ENCODE measurements around the gene ARG1. TPM values are rescaled to one million over a fixed set of nuclear protein-coding genes. Genes with fewer than 3 reads are reported as not detected.

Gene ARG1
- total RNA-seq, 1 experiment from 2014 or later: not detected

DNA sequence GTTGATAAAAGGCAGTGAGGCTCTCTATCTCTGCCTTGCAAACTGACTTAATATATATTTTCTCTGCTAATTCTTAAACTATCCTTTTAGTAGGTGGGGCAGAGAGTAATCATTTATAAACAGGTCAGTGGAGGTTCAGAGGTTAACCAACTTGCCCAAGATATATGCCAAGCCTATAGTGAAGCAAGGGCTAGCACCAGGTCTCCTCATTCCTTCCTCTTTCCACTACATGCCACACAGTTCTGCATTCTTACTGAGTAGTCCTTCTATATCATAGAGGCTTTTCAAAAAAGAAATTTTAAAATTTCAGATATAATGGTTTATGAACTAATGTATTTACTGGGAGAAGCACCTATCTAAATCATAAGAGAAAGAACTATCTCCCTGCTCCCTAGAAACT is 8.5 kb downstream of the ARG1 start:
- DNase-seq (ENCODE audit: low read depth): no peak

DNA sequence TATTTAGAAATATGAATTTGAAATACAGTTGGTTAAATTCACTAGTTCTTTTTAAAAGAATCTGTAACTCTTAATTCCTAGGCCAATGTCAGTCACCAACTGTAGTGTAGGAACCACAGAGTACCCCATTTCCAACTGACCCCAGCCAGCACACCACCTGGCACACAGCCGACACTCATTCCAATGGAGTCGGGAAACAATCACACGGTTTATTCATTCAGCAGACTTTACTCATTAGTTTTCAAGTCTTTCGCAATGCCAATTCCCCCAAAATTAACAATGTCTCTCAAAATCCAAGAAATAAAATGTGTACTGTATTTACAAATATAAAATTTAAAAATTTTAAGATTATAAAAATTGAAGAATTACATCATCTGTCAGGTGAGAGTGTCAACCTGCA is 13.5 kb downstream of the ARG1 start:
- DNase-seq (ENCODE audit: low read depth): no peak

DNA sequence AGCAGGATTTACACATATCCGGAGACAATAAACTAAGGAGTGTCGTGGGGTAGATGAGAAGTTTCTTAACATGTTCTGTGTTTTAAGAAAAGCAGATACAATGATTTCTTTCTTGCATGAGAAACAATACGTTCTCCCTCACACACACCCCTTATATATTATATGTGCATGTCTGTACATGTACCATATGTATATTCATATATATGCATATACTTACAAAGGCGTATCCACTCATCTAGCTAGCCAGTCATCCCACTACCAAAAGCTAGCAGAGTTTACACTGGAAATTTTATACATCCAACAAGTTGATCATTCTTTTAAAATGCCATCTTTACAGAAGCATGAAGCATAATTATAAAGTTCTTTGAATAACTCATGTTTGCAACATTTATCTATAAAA is 14.9 kb downstream of the ARG1 start:
- no peak for DNase-seq (ENCODE audit: low read depth)

DNA sequence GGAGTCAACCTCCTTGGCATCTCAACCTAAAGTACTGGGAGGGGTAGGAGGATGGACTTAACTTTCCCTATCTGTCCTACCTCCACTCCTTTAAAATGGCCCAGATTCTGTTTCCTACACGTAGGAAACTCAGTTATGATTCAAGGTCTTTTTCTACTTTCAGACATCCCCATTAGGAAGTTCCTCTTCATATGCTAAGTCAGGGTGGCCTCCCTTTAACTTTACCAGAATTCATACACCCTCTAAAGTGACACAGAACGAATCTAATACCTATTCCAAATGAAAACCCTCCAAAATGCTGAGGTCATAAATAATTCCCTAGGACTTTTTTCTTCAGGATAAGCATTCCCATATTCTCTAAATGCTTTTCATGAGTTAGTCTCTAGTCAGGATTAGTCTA is 15.6 kb downstream of the ARG1 start:
- no peak for DNase-seq (ENCODE audit: low read depth)

DNA sequence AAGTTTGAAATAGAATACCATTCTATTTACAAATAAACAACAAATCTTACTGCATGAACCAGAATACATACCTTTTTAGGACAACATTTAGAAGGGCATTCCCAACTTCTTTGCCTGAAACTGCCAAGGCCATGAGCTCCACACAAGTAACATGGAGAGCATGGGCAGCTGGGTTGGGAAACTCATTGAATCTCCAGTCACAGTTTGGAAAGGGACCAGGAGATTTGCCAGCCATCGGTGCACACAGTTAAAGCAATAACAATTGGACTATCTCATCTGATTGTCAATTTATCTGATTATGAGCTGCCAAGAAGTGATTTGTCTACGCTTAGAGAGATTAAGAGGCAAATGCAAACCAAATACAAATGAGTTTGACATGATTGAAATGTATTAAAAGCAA is 19.9 kb downstream of the ARG1 start:
- no peak for DNase-seq (ENCODE audit: low read depth)

DNA sequence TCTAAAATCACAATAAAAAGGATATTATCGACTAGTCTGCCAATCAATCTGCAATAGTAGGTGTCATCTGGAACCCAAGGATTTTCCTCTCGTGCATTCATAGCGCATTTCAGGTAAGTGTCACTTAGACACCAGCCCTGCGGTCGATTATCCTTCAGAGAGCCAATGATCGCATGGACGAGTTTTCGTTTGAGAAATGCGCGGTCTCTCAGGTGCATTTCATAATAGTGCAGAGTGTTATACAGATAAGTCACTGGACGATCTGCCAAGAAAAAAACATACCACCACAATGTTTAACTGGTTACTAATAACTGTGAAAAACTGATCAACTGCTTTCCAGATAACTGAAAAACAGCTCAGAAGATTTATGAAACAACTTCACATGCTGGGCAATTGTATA is 21.0 kb downstream of the ARG1 start:
- no peak for DNase-seq (ENCODE audit: low read depth)

DNA sequence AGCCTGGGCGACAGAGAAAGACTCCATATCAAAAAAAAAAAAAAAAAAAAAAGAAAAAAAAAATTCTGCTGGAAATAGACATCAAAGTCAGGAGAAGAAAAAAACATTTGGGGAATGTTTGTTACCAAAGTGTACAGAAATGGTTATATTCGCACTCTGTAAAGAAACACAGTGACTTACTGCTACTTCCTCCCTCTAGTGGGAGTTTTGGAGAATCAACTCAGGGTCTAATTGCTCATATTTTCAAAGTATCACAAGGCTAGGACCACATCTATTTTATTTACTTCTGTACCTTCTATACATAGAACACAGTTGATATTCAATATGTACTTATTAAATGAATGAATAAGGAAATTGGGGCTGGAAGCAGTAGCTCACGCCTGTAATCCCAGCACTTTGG is 24.4 kb downstream of the ARG1 start:
- DNase-seq (ENCODE audit: low read depth): peak; percentile 5

DNA sequence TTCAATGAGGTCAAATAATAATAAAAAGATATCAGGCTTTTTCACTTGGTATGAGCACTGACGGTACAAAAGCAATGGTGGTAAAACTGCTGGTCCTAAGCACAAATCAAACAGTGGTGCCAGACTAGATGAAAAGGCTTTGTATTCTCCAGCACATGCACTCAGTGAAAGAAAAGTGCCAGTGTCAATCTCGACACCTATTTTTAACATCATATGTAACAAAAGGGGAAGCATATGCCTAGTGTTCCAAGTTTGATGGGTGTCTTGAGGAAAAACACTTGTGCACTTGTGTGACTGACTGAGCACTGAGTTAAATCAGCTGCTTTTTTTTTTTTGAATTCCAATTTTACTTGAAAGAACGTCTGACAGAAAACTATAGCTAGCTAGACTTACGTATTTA is 27.7 kb downstream of the ARG1 start:
- no peak for DNase-seq (ENCODE audit: low read depth)

DNA sequence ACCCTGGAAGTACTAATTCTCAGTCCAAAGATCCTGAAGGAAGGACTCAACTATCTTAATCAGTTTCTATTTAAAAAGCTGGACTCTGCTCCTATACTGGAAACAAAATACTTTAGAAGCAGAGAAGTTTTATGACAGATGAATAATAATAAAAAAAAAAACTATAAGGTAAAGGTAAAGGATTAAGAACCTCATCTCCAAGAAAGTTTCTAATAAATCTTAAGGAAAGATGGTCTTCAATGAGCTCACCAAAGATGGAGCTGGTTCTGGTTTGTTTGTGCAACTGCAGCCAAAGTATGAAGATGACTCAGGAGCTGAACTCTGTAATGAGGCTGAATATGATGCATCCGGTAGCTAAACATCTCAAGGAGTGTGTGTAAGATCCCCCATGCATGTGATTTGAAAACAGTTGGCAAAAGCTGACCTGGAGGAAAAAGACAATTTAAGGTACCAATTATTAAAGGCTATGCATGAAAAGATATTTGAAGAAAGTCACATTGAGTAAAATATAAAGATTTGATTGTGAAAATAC is 29.8 kb downstream of the ARG1 start:
- DNase-seq (ENCODE audit: low read depth): peak; percentile 86

DNA sequence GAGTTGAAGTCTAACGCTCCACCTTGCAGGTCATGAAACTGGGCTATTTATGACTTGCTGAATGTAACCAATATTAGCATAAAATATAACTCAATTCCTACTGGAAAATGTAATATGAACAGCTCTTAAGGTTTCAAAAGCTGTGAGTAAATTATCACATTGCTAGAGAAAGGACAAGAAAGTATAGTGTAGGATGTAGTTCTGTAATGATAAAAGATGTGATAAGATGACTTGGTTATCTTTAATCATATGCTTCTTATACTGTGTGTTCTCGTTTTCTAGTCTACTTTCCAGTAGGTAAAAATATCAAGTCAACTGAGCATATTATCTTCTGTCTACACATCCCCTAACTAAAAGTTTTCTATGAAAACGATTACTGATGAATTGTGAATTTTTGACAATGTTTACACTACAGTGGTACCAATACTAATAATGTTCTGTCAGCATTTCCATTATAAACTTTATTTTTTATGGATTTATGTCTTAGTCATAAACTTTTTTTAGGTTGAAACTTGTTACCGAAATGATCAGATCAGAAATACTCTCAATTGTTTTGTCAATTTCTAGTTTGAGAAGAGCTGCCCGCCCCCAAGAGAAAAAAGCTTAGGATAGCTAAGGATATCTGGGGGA is 40.4 kb downstream of the ARG1 start:
- DNase-seq (ENCODE audit: low read depth): no peak

DNA sequence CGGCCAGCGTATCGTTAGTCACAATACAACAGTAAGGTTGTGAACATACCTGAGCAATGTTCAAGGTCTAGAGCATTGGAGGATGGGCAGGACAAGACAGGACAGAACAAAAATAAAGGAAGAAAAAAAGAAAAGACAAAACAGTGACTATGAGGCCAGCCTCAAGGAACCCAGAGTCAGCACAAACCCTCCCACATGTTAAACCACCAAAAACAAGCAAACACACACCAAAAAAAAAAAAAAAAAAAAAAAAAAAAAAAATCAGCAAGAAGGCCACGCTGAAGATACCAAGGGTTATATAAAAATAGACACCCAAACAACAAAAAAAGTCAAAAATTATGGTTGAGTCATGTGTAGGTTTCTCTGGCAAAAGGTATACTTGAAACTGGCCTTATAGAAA is 42.2 kb downstream of the ARG1 start:
- no peak for DNase-seq (ENCODE audit: low read depth)

DNA sequence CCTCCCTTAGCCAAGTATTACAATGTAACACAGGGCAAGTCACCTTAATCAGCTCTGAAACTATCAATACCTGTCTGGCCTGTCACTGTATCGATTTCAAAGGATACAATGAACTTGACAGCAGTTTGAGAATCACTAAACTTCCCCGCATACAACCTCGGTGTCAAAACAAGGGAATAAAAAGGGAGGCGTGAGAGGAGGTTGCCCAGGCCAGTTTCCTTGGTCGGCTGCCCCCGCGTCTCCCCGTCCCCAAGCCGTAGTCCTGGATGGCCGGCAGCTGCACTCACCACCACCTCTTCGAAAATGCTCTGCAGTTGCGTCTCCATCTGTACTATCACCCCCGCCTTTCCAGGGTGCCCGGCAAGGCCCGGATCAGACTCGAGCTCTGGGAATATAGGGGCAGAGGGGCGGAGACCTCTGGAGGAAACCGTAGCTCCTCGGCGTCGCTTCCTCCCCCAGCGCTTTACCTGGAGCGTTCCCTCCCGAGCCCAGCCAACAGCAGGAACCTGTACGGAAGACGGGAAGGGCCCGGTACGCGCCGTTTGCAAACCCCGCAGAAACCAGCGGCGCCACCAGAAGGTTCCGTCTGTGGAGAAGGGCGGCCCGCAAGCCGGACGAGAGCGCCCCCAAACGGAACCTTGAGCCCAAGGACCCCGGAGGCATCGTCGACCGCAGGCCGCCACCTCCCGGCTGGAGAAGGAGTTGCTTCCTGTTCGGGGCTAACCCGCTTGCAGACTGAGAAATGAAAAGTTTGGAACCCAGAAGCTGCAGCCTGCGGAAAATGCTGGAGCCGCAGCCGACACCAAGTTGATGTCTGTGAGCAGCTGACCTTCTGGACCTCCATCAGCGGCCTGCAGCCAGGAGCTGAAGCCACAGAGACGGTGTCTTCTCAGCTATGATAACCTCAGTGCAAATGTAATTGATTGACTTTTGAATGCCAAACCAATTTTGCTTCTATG is 55.0 kb downstream of the ARG1 start, which contains the start of gene MED23:
TSS of gene MED23 (minus strand) at position 519 of the 959 bp plus-strand sequence. CDS start at position 326, 193 bp downstream.
- peak; percentile 92 for DNase-seq (ENCODE audit: low read depth)

DNA sequence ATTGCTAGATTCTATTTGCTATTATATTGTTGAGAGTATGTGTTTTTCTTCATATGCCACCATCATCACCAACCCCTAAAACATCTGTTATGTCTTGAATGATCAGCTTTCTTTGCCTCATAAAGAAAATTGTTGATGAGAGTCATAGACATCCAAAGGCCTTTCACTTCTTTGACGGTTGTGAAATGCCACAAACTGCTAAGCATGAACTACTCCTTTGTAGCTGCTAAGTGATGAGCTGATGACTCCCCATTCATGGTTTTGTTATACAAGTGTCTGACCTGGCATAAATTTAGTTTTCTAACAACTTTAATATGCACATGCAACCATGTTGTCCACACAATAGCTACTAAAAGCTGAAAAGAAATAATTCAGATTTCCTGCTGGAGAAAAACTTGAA is 55.7 kb downstream of the ARG1 start:
- DNase-seq (ENCODE audit: low read depth): peak; percentile 22

DNA sequence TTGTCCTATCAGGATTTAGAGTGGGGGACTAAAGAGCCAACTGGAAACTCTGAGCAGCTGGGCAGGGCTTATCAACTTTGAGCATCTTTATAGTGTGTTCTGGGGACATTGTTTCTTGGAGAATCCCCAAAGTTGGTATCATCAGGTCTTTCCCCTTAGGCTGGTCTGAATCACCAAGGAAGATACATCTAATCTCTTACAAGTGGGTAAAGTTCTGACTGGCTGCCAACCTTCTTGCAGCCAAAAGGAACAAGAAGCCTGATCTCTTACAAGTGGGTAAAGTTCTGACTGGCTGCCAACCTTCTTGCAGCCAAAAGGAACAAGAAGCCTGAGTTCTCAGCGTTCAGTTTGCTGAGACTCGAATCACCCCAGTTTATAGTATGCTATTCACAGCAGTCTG is 56.6 kb downstream of the ARG1 start:
- DNase-seq (ENCODE audit: low read depth): peak; percentile 9

DNA sequence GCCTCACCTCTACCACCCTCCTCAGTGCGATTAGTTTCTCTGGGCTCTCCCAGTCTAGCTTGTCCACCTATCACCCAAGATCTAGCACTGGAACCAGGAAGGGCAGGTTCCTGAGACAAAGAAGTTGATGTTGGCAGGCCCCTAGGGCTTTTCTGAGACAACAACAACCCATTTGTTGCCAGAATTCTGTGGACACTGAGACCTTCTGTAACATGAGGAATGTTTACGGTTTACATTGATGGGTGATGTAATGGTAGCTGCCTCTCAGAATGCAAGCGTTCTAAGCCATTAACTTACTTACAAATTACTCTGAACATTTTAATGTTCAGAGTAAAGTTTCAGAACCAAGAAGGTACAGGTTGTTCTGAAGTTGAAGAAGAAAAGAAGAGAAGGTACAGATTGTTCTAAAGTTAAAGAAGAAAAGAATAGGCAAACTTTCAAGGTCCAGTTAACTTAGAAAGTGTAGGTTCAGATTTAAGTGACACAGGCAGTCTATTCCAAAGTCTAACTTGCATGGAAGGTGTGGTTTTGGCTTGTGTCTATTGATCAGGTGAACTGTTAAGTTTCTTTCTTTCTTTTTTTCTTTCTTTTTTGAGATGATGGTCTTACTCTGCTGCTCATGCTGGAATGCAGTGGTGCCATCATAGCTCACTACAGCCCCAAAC is 58.7 kb downstream of the ARG1 start:
- no peak for DNase-seq (ENCODE audit: low read depth)

Other genes with a start within 250 kb of the ARG1 start
- gene MED23, start 55.0 kb downstream of the ARG1 start, total RNA-seq (2014; rRNA removed): 25.7 and 26.9 TPM in 2 replicates
- 0.19 TPM in 1 of 2 replicates, not detected in the other for gene ENPP3, start 64.1 kb downstream of the ARG1 start, total RNA-seq (2014; rRNA removed)
- 0.06 TPM in 1 of 2 replicates, not detected in the other for gene OR2A4, start 128.2 kb downstream of the ARG1 start, total RNA-seq (2014; rRNA removed)
- not detected in 2 replicates for gene CTAGE9, start 137.8 kb downstream of the ARG1 start, total RNA-seq (2014; rRNA removed)
- gene ENPP1, start 234.8 kb downstream of the ARG1 start, total RNA-seq (2014; rRNA removed): 24.8 and 26.5 TPM in 2 replicates

All from LHCN-M2 (cell line).